Right renal pelvis (tissue), 4 donors: ENCODE results near the gene FBXO4. TPM values are rescaled to one million over a fixed set of nuclear protein-coding genes. Genes with fewer than 3 reads are reported as not detected.
"Not testable (repeated sequence)": the region's sequence is repeated elsewhere in the genome, so short reads cannot be mapped to it uniquely, and the experiment has no call there.

ENCODE experiments used
- DNase-seq, 4 donors: peaks; one replicate each; pipeline ENCODE4 v3.0.0-alpha.2; 2013; ENCODE audit warnings: low read depth in 4 of 4, low spot score in 3 of 4, missing footprints in 1 of 4
- polyA plus RNA-seq, 4 donors: library from polyadenylated mRNA; unstranded; fragments of 120-200 nt; gene quantifications; one replicate each; pipeline ENCODE4 v1.2.1, GENCODE V29; 2013; ENCODE audit not compliant: insufficient read length in 4 of 4

Gene FBXO4
- polyA plus RNA-seq, 4 donors = 13.4 to 14.9 (median 14.5) TPM

DNA sequence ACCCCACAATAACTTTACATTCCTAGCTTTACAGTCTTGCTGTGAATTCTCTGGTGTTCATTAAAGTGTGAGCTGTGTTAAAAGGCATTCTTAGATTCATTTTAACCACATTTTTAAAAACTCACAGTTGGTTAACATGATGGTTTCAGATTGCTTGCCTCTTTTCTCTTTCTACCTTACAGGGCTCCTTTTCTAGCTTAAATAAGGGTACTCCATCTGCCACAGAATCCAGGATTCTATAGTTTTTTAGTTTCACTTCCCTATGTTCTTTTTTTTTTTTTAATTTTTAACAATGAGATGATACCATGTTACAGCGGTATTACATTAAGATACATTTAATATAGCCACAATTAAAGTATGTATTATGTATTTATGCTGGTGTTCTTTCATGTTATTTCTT is 3.9 kb upstream of the FBXO4 start:
- DNase-seq = no peak

DNA sequence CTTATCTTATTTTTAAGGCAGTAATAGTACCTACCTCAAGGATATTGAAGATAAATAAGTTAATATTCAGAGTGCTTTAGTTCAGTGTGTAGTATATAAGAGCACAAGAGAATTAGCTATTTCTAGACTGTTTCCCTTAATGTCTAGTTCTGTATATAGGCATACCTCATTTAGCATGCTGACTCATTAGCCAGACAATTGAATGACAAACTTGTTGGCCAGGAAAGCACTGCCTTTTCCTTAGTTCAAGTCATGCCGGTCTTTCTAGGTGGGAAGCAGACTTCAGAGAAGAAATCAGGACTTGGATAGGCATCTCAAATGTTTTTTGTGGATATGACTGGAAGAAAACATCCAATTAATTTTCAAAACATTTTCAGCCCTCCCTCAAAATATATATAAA is 3.2 kb upstream of the FBXO4 start:
- no peak for DNase-seq

GRCh38 chr5:41924526-41924871 is 582 bp upstream of the FBXO4 start:
- DNase-seq = no peak

- DNase-seq = peak in 3 of 4 donors; percentile 18 to 44 (median 25)
These were observed 472 bp downstream of the FBXO4 start for GRCh38 chr5:41925555-41925951.

DNA sequence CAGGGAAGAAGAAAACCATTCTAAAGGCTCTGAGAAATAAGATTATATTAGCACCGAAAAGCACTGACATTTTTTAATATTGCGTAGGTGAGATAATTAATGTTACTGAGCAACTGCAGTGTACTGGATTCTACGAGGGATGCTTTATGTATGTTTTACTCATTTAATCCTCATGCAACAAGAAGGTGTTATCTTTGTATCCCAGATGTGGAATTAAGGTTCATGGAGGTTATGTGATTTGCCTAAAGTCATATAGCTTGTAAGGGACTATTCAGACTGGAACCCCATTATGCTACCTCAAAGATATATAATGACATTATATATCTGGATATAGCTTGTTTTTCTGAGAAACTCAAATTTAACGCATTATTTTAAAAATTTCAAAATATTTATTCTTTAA is 2.5 kb downstream of the FBXO4 start:
- no peak for DNase-seq

GRCh38 chr5:41929035-41929434 is 4.0 kb downstream of the FBXO4 start:
- no peak for DNase-seq

GRCh38 chr5:41932770-41933169 is 7.7 kb downstream of the FBXO4 start:
- DNase-seq = no peak

- no peak for DNase-seq
These were observed 10.5 kb downstream of the FBXO4 start for GRCh38 chr5:41935544-41935943.

GRCh38 chr5:41940641-41941040 is 15.6 kb downstream of the FBXO4 start:
- no peak for DNase-seq

DNA sequence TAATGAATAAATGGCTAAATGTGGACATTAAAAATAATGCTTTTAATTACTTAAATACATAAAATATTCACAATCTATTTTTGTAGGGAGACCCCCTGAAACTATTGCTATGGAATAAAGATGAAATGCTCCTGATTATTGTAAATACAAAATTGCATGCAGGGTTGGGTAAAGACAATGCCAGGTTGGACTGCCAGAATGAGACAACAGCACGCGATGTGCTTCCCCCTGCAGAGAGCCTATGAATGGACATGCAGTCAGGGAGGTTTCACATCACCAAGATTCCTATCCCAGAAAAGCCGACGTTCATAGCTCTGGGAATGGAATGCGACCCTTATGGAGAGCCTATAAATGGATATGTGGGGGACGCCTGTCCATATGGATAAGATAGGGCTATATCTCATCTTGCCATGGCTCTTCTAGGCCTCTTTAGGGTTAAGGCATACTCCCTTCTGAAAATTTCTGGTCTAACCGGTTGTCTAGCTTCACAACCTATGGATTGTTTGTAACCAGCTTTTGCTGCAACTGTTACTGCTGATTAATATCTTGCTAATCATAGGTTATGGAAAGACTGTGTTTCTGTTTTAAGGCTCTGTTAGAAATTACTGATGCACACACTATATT is 20.4 kb downstream of the FBXO4 start:
- DNase-seq = not testable (repeated sequence)

- DNase-seq = no peak
These were observed 26.1 kb downstream of the FBXO4 start for GRCh38 chr5:41951224-41951623.

DNA sequence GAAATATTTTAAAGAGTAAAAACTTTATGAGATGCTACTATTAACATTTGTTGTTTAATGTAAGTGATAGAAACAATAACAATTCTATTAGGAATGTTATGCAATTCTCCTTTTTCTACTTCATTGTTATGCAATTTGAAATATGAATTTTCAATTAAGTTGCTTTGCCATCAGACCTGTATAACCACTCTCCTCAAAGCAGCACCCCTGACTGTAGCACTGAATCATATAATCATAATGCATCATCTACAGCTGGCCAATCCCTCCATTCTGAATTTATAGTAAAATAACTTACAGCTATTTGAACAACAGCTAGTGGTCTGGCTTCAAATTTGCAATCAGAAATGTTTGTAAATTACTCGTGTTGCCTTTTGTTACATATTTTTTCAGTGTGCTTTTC is 29.2 kb downstream of the FBXO4 start:
- DNase-seq = no peak

DNA sequence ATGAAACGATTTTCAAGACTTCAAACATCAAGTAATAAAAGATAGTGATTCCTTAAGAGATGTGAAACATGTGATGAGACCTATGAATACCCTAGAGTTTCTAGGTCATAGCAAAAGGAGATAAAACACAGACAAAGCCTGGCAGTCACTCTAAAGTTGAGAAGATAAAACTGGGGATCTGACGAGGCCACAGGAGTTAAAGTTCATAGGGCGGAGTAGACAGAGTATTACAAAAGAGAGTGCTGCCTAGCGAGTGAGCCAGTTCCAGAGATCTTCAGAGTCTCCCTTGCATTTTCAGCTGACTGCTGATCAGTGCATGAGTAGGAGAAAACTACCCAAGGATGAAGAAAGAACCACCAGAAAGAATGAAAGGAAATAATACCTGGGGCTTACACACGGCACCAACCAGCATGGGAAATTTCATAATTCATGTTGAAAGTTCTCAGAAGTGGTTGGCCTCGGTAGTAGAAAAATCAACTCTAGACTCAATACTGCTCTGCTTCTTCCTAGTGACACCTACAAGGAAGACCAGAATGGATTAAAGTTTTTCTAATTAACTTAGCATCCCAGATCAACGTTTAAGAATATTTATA is 30.4 kb downstream of the FBXO4 start:
- no peak for DNase-seq

- DNase-seq = no peak
These were observed 31.9 kb downstream of the FBXO4 start for GRCh38 chr5:41956943-41957342.

DNA sequence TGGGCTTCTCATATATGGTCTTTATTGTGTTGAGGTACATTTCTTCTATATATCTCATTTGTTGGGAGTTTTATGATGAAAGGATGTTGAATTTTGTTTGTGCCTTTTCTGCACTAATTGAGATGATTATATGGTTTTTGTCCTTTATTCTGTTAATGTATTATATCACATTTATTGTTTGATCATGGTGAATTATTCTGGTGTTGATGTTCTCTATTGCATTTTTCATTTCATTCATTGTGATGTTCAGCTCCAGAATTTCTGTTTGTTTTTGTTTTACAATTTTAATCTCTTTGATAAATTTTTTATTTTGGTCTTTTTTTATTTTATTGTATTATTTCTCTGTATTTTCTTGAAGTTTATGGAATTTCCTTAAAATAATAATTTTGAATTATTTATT is 35.4 kb downstream of the FBXO4 start:
- DNase-seq = no peak

DNA sequence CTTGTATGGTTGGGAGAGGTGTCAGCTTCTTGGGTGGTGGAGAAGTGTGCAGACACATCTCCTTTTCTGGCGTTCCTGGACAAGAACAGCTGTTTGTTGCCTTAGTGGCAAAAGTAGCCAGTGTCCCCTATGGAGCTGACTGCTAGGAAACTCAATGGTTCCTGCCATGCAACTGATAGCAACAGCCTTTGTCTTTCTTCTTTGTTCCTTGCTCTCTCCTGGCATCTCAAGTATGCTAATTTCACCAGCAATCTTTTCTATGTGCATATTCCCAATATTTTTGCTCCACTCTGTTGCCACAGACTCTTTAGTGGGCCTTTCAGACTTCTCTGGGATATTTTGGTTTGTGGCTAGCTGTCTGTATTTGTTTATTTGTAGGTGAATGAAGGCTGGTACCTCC is 36.7 kb downstream of the FBXO4 start:
- no peak for DNase-seq

- no peak for DNase-seq
These were observed 37.4 kb downstream of the FBXO4 start for GRCh38 chr5:41962491-41962890.

DNA sequence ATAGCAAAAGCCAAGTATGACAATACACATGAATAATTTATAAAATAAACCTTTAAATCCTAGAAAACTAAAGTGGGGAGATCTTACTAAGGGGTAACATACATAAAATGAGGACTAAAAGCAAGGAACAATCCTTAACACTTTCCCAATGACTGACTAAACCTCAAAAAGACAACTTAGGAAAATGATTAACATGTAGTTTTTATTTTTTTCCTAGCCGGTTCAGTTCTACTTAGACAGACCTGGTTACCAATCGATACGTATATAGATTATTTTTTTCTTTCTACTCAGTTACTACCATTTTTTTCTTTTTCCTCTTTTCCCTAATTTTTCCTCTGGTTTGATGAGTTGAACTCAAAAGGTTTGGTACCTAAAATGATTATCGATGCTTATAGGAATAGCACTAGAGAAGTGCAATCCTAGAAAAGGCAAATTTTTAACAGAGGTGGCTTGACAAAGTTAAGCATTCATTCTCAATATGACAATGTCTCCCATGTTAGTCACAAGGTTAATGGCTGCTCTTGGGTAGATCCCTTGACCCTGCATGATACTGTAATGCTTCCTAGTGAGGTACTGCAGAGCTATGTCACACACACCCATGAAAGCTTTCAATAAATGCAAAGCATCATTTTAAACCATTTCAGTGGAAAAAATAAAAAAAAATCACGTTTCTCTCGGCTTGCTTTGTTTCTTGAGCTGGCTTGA is 41.5 kb downstream of the FBXO4 start:
- no peak for DNase-seq

DNA sequence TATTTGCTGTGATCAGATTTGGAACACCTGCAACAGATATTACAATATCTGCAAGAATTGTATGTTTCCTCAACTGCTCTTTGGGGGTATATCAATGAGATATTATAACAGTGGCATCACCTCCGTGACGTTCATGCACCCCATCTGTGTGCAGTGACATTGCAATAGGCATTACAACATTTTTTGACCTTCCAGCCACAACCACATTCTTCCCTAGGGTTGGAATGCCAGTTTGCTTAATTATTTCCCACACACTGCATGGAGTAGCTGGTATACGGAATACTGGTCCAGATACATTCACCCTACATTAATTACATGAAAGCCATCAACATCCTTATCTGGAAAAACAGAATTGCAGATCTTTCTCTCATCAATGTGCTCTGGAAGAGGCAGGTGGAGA is 42.3 kb downstream of the FBXO4 start:
- DNase-seq = no peak

DNA sequence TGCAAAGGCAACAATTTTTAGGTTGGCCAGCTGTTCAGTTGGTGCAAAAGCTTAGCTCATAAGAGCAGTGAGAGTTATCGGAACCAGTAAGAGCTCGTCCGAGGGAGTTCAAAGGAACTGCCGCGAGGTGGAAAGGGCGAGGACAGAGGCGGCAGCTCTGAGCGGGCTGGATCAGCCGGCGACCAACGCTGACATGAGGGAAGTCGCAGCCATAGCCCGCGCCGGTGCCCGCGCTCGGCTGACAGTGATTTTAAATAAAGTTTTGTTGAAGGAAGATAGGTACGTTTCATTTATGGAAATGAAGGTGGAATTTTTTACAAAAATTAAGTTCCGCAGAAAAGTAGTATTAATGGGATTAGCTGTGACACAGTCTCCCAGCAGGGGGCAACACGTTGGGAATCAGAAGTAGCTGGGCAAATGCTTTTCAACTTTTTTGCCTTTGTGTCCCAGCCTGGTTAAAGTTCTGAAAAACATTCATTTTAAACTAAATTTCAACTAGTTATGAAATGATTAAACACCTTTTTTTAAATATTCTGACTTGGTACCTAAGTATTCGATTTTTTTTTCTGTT is 43.2 kb downstream of the FBXO4 start:
- no peak for DNase-seq

GRCh38 chr5:41973087-41973486 is 48.0 kb downstream of the FBXO4 start:
- no peak for DNase-seq

DNA sequence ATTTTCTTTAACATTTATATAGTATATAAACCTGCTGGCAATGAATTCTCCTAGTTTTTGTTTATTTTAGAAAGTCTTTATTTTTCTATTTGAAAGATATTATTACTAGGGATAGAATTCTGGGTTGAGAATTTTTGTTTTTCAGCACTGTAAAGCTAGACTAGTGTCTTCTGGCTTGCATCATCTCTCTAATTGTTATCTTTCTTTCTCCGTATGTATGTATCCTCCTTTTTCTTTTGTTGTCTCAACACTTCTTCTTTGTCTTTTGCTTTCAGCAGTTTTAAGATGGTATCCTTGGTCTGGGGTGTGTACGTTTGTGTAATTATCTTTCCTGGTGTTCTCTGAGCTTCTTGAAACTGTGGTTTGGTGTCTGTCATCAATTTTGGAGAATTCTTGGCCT is 48.8 kb downstream of the FBXO4 start:
- no peak for DNase-seq
